GM12873 (cell line): ENCODE results near the gene LRRC4C.
A peak's percentile ranks its signal among the peaks of the same experiment; 100 is the strongest.

ENCODE experiments used
- CTCF ChIP-seq: IDR thresholded peaks from 2 replicates; pipeline ENCODE4 v1.5.1; 2012; ENCODE audit warnings: low read depth, mild to moderate bottlenecking, moderate library complexity, low read length, control low read depth; ENCODE audit not compliant: insufficient read depth; ENCODE audit errors: missing control alignments

The LRRC4C gene

GRCh38 chr11:41483956-41484355, 24.5 kb upstream of the LRRC4C start:
- no peak for TF ChIP-seq CTCF

- no peak for TF ChIP-seq CTCF
Observed at GRCh38 chr11:41479179-41479578, 19.7 kb upstream of the LRRC4C start.

- TF ChIP-seq CTCF = peak; percentile 60
Observed at GRCh38 chr11:41461057-41461681, 1.7 kb upstream of the LRRC4C start.

- TF ChIP-seq CTCF = no peak
Observed at GRCh38 chr11:41458641-41459040, 811 bp downstream of the LRRC4C start.

GRCh38 chr11:41458154-41458553, 1.3 kb downstream of the LRRC4C start:
- no peak for TF ChIP-seq CTCF

- no peak for TF ChIP-seq CTCF
Observed at GRCh38 chr11:41457216-41458014, 2.0 kb downstream of the LRRC4C start.

DNA sequence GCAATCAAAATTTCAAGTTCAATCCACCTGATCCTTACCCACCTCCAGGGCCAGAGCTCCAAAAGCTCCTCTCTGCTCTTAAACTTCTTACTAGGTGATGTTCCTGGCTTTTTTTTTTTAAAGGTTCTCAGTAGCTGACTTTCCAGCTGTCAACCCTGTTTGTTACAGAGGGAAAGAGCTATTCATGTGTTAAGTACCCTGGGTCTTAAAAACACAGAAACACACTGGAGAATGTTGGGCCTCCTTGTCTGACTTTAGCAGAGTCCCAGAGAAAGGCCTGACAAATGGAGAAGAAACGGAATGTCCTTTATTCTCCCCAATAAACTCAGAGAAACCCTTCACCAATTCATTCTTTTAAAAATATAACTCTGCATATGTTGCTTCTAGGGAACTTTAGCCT, 3.2 kb downstream of the LRRC4C start:
- TF ChIP-seq CTCF = no peak
